HepG2 (cell line): Measurements from ENCODE around the gene FFAR1.

Source experiments
- CTCF ChIP-seq: sonication (generic); formaldehyde crosslinking; IDR thresholded peaks from 2 replicates; pipeline ENCODE4 v1.5.0; 2020; ENCODE audit warnings: mild to moderate bottlenecking, missing genetic modification reagents, moderate library complexity
- EEA1 ChIP-seq: sonication (generic); formaldehyde crosslinking; IDR thresholded peaks from 2 replicates; pipeline ENCODE4 v1.5.1; 2020; ENCODE audit warnings: mild to moderate bottlenecking, missing genetic modification reagents, borderline replicate concordance
- FOXM1 ChIP-seq: sonication (generic); formaldehyde crosslinking; IDR thresholded peaks from 2 replicates; pipeline ENCODE4 v1.5.0; 2020; ENCODE audit warnings: missing genetic modification reagents
- GATA4 ChIP-seq: sonication (generic); IDR thresholded peaks from 2 replicates; pipeline ENCODE4 v1.6.1; 2016; ENCODE audit warnings: antibody characterized with exemption, low read depth, borderline replicate concordance
- PATZ1 ChIP-seq: sonication (generic); formaldehyde crosslinking; IDR thresholded peaks from 2 replicates; pipeline ENCODE4 v1.4.0; 2020; ENCODE audit warnings: missing genetic modification reagents
- SP1 ChIP-seq, 2 experiments: fragments of 450-650 bp in 1 of 2; sonication (generic) in 1 of 2; formaldehyde crosslinking in 1 of 2; IDR thresholded peaks; 2 replicates each; pipeline versions ENCODE4 v1.4.0 to v1.6.1; 2016 to 2020; ENCODE audit warnings: missing genetic modification reagents in 1 of 2
- TAF1 ChIP-seq: sonication (generic); formaldehyde crosslinking; IDR thresholded peaks from 2 replicates; pipeline ENCODE4 v1.4.0; 2020; ENCODE audit warnings: missing genetic modification reagents
- ZHX1 ChIP-seq: sonication (generic); formaldehyde crosslinking; IDR thresholded peaks from 2 replicates; pipeline ENCODE4 v1.8.1; 2022; ENCODE audit warnings: low read depth, mild to moderate bottlenecking, missing genetic modification reagents
- ZNF576 ChIP-seq: sonication (generic); formaldehyde crosslinking; IDR thresholded peaks from 2 replicates; pipeline ENCODE4 v1.4.0; 2020; ENCODE audit warnings: mild to moderate bottlenecking, missing genetic modification reagents
- ZNF580 ChIP-seq: IDR thresholded peaks from 2 replicates; pipeline ENCODE4 v1.6.1; 2016; ENCODE audit warnings: low read depth, borderline replicate concordance
- ZNF691 ChIP-seq: sonication (generic); formaldehyde crosslinking; IDR thresholded peaks from 2 replicates; pipeline ENCODE4 v1.4.0; 2020; ENCODE audit warnings: missing genetic modification reagents, low read depth, mild to moderate bottlenecking, borderline replicate concordance
- ZNF761 ChIP-seq: sonication (generic); formaldehyde crosslinking; conservative IDR thresholded peaks from 2 replicates; pipeline ENCODE4 v1.4.0; 2020; ENCODE audit warnings: mild to moderate bottlenecking, missing genetic modification reagents

- TF ChIP-seq GATA4 (no peak), ZHX1 (no peak), ZNF761 (no peak), CTCF (CRISPR knock-in tag) (no peak), FOXM1 (no peak), PATZ1 (no peak), ZNF580 (CRISPR knock-in tag) (no peak), ZNF576 (CRISPR knock-in tag) (no peak), ZNF691 (CRISPR knock-in tag) (no peak), TAF1 (CRISPR knock-in tag) (no peak), SP1 (IDR thresholded peaks at IDR 0.05) (no peak), SP1 (CRISPR knock-in tag; IDR thresholded peaks at IDR 0.05) (no peak), EEA1 (CRISPR knock-in tag) (no peak)
Observed at GRCh38 chr19:35298561-35298972, 49.1 kb upstream of the FFAR1 start.
